Subcutaneous adipose tissue (tissue), 4 donors: Measurements from ENCODE around the gene UNC5B. TPM values are rescaled to one million over a fixed set of nuclear protein-coding genes. Genes with fewer than 3 reads are reported as not detected.

Experiments
- CTCF ChIP-seq: fragments of 450-650 bp; IDR thresholded peaks from one replicate; pipeline ENCODE4 v1.5.1; 2016; ENCODE audit warnings: low read depth, mild to moderate bottlenecking, control low read depth, antibody characterized with exemption, moderate library complexity
- total RNA-seq, 4 donors: library from RNA; depleted of rRNA; stranded (reverse); fragments of >200 nt; gene quantifications; one replicate each; pipeline ENCODE4 v1.1.0, GENCODE V29; 2016

UNC5B gene
- total RNA-seq, 4 donors from 2014 or later = 0.22 to 1.1 (median 0.91) TPM

GRCh38 chr10:71347587-71348395 lies 135.4 kb downstream of the UNC5B start:
- TF ChIP-seq CTCF = no peak

- TF ChIP-seq CTCF = no peak
These were observed 136.5 kb downstream of the UNC5B start for GRCh38 chr10:71348850-71349249.

GRCh38 chr10:71349406-71349805 lies 137.0 kb downstream of the UNC5B start:
- no peak for TF ChIP-seq CTCF

- no peak for TF ChIP-seq CTCF
These were observed 138.7 kb downstream of the UNC5B start for GRCh38 chr10:71351087-71351486.

- no peak for TF ChIP-seq CTCF
These were observed 139.4 kb downstream of the UNC5B start for GRCh38 chr10:71351628-71352319.

Other genes with a start within 250 kb of the UNC5B start
- 10 to 100 TPM in 1 of 4 donors, 1 to 10 TPM in 3; 2.6 to 25.8 (median 4.2) TPM for gene SLC29A3, start 106.7 kb downstream of the UNC5B start, total RNA-seq
- 10 to 100 TPM; 14.3 to 74.8 (median 24.1) TPM for gene CDH23, start 184.3 kb downstream of the UNC5B start, total RNA-seq